PC-9 (cell line): ENCODE measurements around the gene CDC26. TPM values are rescaled to one million over a fixed set of nuclear protein-coding genes. Genes with fewer than 3 reads are reported as not detected.

Source experiments
- BruUV-seq: library from RNA; stranded (reverse); fragments of 400-500 nt; replicated peaks from 2 replicates; lab custom pipeline; 2021; lab: Mats Ljungman, UMichigan
- CTCF ChIA-PET: fragments of 300-600 bp; sonication (Branson Sonifier 250); formaldehyde crosslinking; loops from one replicate; lab custom pipeline; 2022; ENCODE audit warnings: antibody characterized with exemption; lab: Charles Lee
- POLR2A ChIA-PET: fragments of 300-600 bp; sonication (Branson Sonifier 250); formaldehyde crosslinking; loops from one replicate; lab custom pipeline; 2022; ENCODE audit warnings: antibody characterized with exemption; ENCODE audit not compliant: unreplicated experiment; lab: Charles Lee
- DNase-seq, 2 experiments: peaks; one replicate each; pipeline versions ENCODE4 v3.0.0 to v3.0.0-alpha.2; 2015 to 2022; ENCODE audit warnings: mixed read lengths in 1 of 2
- H2AFZ ChIP-seq: fragments of 200-600 bp; sonication (generic); 2 replicates; pipeline ENCODE4 v1.8.1; 2017; ENCODE audit warnings: antibody characterized with exemption
- H3F3A ChIP-seq: fragments of 200-600 bp; sonication (generic); 2 replicates; pipeline ENCODE4 v1.8.1; 2017; ENCODE audit warnings: antibody characterized with exemption, mild to moderate bottlenecking, low read depth; ENCODE audit not compliant: insufficient read depth
- H3K27ac ChIP-seq: fragments of 200-600 bp; sonication (generic); 2 replicates; pipeline ENCODE4 v1.6.1; 2016; ENCODE audit warnings: mixed run types
- H3K27me3 ChIP-seq: fragments of 200-600 bp; sonication (generic); 2 replicates; pipeline ENCODE4 v1.6.1; 2016; ENCODE audit warnings: low read depth, mixed run types; ENCODE audit not compliant: insufficient read depth
- H3K36me3 ChIP-seq: fragments of 200-600 bp; sonication (generic); 2 replicates; pipeline ENCODE4 v1.6.1; 2016; ENCODE audit warnings: low read depth, mixed run types
- H3K4me1 ChIP-seq: fragments of 200-600 bp; sonication (generic); replicated peaks from 2 replicates; pipeline ENCODE4 v1.6.1; 2016; ENCODE audit warnings: mixed run types; ENCODE audit not compliant: insufficient read depth
- H3K4me2 ChIP-seq: fragments of 200-600 bp; sonication (generic); 2 replicates; pipeline ENCODE4 v1.6.1; 2017; ENCODE audit warnings: mixed run types
- H3K4me3 ChIP-seq: fragments of 200-600 bp; sonication (generic); 2 replicates; pipeline ENCODE4 v1.6.1; 2016; ENCODE audit warnings: mixed run types
- H3K79me2 ChIP-seq: fragments of 200-600 bp; sonication (generic); 2 replicates; pipeline ENCODE4 v1.6.1; 2017; ENCODE audit warnings: low read depth, mixed run types
- H3K9me2 ChIP-seq: fragments of 200-600 bp; sonication (generic); 2 replicates; pipeline ENCODE4 v1.8.1; 2017; ENCODE audit warnings: mild to moderate bottlenecking; ENCODE audit not compliant: insufficient read depth
- H3K9me3 ChIP-seq: fragments of 200-600 bp; sonication (generic); 2 replicates; pipeline ENCODE4 v1.8.1; 2016; ENCODE audit warnings: low read depth; ENCODE audit not compliant: insufficient read depth
- H4K20me1 ChIP-seq: fragments of 200-600 bp; sonication (generic); 2 replicates; pipeline ENCODE4 v1.8.1; 2017; ENCODE audit not compliant: insufficient read depth
- EZH2 ChIP-seq: fragments of 200-600 bp; sonication (generic); IDR thresholded peaks from 2 replicates; pipeline ENCODE4 v1.8.0; 2017; ENCODE audit warnings: antibody characterized with exemption, low read depth
- intact Hi-C: fragments of 100-400 bp; cut with micrococcal nuclease; formaldehyde crosslinking; loops from one replicate; pipeline ENCODE4 v1.10.0; 2022; ENCODE audit not compliant: unreplicated experiment
- total RNA-seq: library from RNA; stranded (reverse); gene quantifications from 2 replicates; pipeline ENCODE4 v1.2.3, GENCODE V29; 2021
- TF ChIP-seq, protein P1 (sequence below): fragments of 200-600 bp; sonication (generic); conservative IDR thresholded peaks from 2 replicates; pipeline ENCODE4 v1.6.1; 2017; ENCODE audit warnings: mixed run types, antibody characterized with exemption, mild to moderate bottlenecking, moderate library complexity

Gene CDC26
- total RNA-seq, 1 experiment from 2014 or later = 43.4 TPM

DNA sequence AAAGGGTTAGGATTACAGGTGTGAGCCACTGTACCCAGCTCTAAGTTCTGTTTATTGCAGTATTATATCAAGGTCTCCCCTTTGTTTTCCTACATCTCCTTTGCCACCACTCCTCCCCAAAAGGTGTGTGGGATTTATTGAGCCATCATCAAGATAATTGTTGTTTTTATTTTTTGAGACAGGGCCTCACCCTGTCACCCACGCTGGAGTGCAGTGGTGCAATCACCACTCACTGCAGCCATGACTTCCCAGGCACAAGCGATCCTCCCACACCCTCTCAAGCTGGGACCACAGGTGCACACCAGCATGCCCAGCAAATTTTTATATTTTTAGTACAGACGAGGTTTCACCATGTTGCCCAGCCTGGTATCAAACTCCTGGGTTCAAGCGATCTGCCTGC lies 29.5 kb downstream of the CDC26 start:
- no peak for DNase-seq
- Histone ChIP-seq H2AFZ (no peak overlapping the region), H3K4me1 (no peaks in the 10 kb centered on the region), H3K4me2 (no peak overlapping the region), H3K9me2 (no peaks in the 10 kb centered on the region), H3K4me3 (no peak overlapping the region), H3K27me3 (no peaks in the 10 kb centered on the region), H3K36me3 (no peaks in the 10 kb centered on the region), H3F3A (no peaks in the 10 kb centered on the region), H4K20me1 (0 out of 2 replicates have a peak, but pooled peaks cover 3% of the 10 kb centered on the region), H3K9me3 (no peaks in the 10 kb centered on the region), H3K27ac (no peak overlapping the region), H3K79me2 (no peaks in the 10 kb centered on the region)
- BruUV-seq = no TSS peak
- intact Hi-C loops = no loop called here
- TF ChIP-seq, protein P1, sequence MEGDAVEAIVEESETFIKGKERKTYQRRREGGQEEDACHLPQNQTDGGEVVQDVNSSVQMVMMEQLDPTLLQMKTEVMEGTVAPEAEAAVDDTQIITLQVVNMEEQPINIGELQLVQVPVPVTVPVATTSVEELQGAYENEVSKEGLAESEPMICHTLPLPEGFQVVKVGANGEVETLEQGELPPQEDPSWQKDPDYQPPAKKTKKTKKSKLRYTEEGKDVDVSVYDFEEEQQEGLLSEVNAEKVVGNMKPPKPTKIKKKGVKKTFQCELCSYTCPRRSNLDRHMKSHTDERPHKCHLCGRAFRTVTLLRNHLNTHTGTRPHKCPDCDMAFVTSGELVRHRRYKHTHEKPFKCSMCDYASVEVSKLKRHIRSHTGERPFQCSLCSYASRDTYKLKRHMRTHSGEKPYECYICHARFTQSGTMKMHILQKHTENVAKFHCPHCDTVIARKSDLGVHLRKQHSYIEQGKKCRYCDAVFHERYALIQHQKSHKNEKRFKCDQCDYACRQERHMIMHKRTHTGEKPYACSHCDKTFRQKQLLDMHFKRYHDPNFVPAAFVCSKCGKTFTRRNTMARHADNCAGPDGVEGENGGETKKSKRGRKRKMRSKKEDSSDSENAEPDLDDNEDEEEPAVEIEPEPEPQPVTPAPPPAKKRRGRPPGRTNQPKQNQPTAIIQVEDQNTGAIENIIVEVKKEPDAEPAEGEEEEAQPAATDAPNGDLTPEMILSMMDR = no peak
- no peak for TF ChIP-seq EZH2
- ChIA-PET CTCF (no interaction called here), POLR2A (no interaction called here)

DNA sequence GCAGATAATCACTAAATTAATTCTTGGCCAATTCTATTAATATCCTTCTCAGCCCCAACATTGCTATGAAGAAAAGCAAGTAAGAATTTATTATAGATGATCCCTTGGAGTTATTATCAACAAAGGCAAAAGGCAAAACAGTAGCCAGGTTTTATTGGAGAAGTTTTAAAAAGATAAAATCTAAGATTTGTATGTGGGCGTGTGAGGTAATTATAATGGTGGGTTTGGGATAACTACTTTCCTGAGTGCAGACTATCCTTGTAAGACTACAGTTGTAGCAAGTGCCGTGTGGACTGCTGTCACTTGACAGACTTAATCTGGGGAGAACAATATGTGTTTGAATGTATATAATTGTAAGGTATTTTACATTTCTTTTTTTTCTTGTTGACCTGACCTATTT lies 30.8 kb downstream of the CDC26 start:
- CTCF ChIA-PET = no interaction called here
- no TSS peak for BruUV-seq
- H3F3A ChIP-seq = no peaks in the 10 kb centered on the region
- no peak overlapping the region for H3K4me3 ChIP-seq
- TF ChIP-seq EZH2 = no peak
- TF ChIP-seq, protein P1 = no peak
- no peak overlapping the region for H3K27ac ChIP-seq
- no peaks in the 10 kb centered on the region for H3K27me3 ChIP-seq
- intact Hi-C loops = no loop called here
- H3K4me1 ChIP-seq = no peaks in the 10 kb centered on the region
- POLR2A ChIA-PET = no interaction called here
- no peaks in the 10 kb centered on the region for H3K9me2 ChIP-seq
- no peak overlapping the region for H3K4me2 ChIP-seq
- 0 out of 2 replicates have a peak, but pooled peaks cover 3% of the 10 kb centered on the region for H4K20me1 ChIP-seq
- H3K9me3 ChIP-seq = no peaks in the 10 kb centered on the region
- H3K36me3 ChIP-seq = no peaks in the 10 kb centered on the region
- DNase-seq = no peak
- H3K79me2 ChIP-seq = 0 out of 2 replicates have a peak, but pooled peaks cover 2% of the 10 kb centered on the region
- H2AFZ ChIP-seq = no peak overlapping the region

DNA sequence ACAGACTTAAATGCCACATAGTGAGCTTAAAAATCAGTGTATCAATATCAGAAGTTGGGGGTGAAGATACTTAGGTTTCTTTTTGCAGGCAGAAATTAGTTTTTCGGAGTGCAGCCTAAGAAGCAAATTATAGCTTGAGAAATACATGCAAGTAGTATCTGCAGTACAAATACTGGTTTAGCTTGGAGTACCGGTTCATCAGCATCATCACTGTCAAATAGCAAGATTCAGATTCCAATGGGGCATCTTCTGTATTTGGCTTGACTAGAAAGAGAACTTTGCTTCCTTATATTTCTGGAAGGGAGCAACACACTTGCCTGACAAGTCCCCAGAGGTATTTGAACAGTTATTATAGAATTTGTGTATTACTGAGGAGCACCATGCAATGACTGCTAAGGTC lies 34.2 kb downstream of the CDC26 start:
- POLR2A ChIA-PET = interaction anchor here (0.6 to 0.7 kb wide), 2 partner anchors 29 to 91 kb away, joined by 4 to 5 read pairs; partner anchors contain the start of gene SLC31A2

More for the DNA sequence above, 34.2 kb downstream of the CDC26 start:
- Histone ChIP-seq H3K27me3 (no peaks in the 10 kb centered on the region), H3K4me3 (no peak overlapping the region), H4K20me1 (no peaks in the 10 kb centered on the region), H2AFZ (no peak overlapping the region), H3K4me1 (no peaks in the 10 kb centered on the region), H3K79me2 (0 out of 2 replicates have a peak, but pooled peaks cover 5% of the 10 kb centered on the region), H3K9me2 (no peaks in the 10 kb centered on the region), H3K4me2 (no peak overlapping the region), H3K36me3 (no peaks in the 10 kb centered on the region), H3K27ac (no peak overlapping the region), H3K9me3 (no peaks in the 10 kb centered on the region), H3F3A (no peaks in the 10 kb centered on the region)
- no TSS peak for BruUV-seq
- DNase-seq = no peak
- intact Hi-C loops = no loop called here
- CTCF ChIA-PET = no interaction called here
- TF ChIP-seq, protein P1 = no peak
- no peak for TF ChIP-seq EZH2
